ENCODE measurements around the gene TECPR2. TPM values are rescaled to one million over a fixed set of nuclear protein-coding genes. Genes with fewer than 3 reads are reported as not detected.

TECPR2 gene
- total and polyA plus RNA-seq, 2 experiments from 2014 or later, result 9.2 to 37.4 TPM

GRCh38 chr14:102451064-102451352 is 88.3 kb downstream of the TECPR2 start:
- peaks cover 27% of the 10 kb centered on the region for H3K36me3 ChIP-seq
- no peak overlapping the region for H3K4me3 ChIP-seq
- no peak for DNase-seq (ENCODE audit: low read depth in 1 of 2, low spot score in 1 of 2)
- H3K27me3 ChIP-seq, result no peaks in the 10 kb centered on the region
- H3K9me3 ChIP-seq (ENCODE audit: low read depth), result no peaks in the 10 kb centered on the region
- TF ChIP-seq CTCF (IDR thresholded peaks at IDR 0.05; ENCODE audit: low read depth, low read length), result no peak
- H3K4me1 ChIP-seq (ENCODE audit: low read depth), result no peaks in the 10 kb centered on the region
- H3K27ac ChIP-seq, result no peak overlapping the region

- peaks cover 20% of the 10 kb centered on the region for H3K36me3 ChIP-seq
- H3K4me3 ChIP-seq, result no peak overlapping the region
These were observed 89.6 kb downstream of the TECPR2 start for GRCh38 chr14:102452302-102452701.

GRCh38 chr14:102454711-102455110 is 92.0 kb downstream of the TECPR2 start:
- no peak overlapping the region for H3K27ac ChIP-seq
- H3K27me3 ChIP-seq, result no peaks in the 10 kb centered on the region
- H3K9me3 ChIP-seq (ENCODE audit: low read depth), result no peaks in the 10 kb centered on the region
- TF ChIP-seq CTCF (IDR thresholded peaks at IDR 0.05; ENCODE audit: low read depth, low read length), result no peak
- no peak for DNase-seq (ENCODE audit: low read depth in 1 of 2, low spot score in 1 of 2)
- no peak overlapping the region for H3K4me3 ChIP-seq
- H3K36me3 ChIP-seq, result peaks cover 17% of the 10 kb centered on the region
- no peaks in the 10 kb centered on the region for H3K4me1 ChIP-seq (ENCODE audit: low read depth)

More at GRCh38 chr14:102452302-102452701, 89.6 kb downstream of the TECPR2 start:
- no peak for TF ChIP-seq CTCF (IDR thresholded peaks at IDR 0.05; ENCODE audit: low read depth, low read length)
- no peaks in the 10 kb centered on the region for H3K4me1 ChIP-seq (ENCODE audit: low read depth)
- no peaks in the 10 kb centered on the region for H3K9me3 ChIP-seq (ENCODE audit: low read depth)
- H3K27me3 ChIP-seq, result no peaks in the 10 kb centered on the region
- no peak overlapping the region for H3K27ac ChIP-seq
- DNase-seq (ENCODE audit: low read depth in 1 of 2, low spot score in 1 of 2), result no peak

- Histone ChIP-seq H3K27ac (no peak overlapping the region), H3K4me3 (no peak overlapping the region), H3K36me3 (peaks cover 3% of the 10 kb centered on the region), H3K4me1 (ENCODE audit: low read depth) (no peaks in the 10 kb centered on the region), H3K9me3 (ENCODE audit: low read depth) (no peaks in the 10 kb centered on the region), H3K27me3 (no peaks in the 10 kb centered on the region)
- DNase-seq (ENCODE audit: low read depth in 1 of 2, low spot score in 1 of 2), result no peak
- no peak for TF ChIP-seq CTCF (IDR thresholded peaks at IDR 0.05; ENCODE audit: low read depth, low read length)
These were observed 94.8 kb downstream of the TECPR2 start for GRCh38 chr14:102457509-102457908.

GRCh38 chr14:102461490-102462338 is 99.0 kb downstream of the TECPR2 start:
- no peaks in the 10 kb centered on the region for H3K27me3 ChIP-seq
- no peaks in the 10 kb centered on the region for H3K9me3 ChIP-seq (ENCODE audit: low read depth)
- no peak for DNase-seq (ENCODE audit: low read depth in 1 of 2, low spot score in 1 of 2)
- peaks cover 12% of the 10 kb centered on the region for H3K36me3 ChIP-seq
- H3K27ac ChIP-seq, result no peak overlapping the region
- no peaks in the 10 kb centered on the region for H3K4me1 ChIP-seq (ENCODE audit: low read depth)
- no peak for TF ChIP-seq CTCF (IDR thresholded peaks at IDR 0.05; ENCODE audit: low read depth, low read length)
- no peak overlapping the region for H3K4me3 ChIP-seq

All from cardiac muscle cell (in vitro differentiated cells and primary cell).